GM13977 (cell line): ENCODE results near the gene OGA.

Source experiments
- DNase-seq: peaks from one replicate; pipeline ENCODE4 v3.0.0; 2012; ENCODE audit warnings: low spot score
- in situ Hi-C: fragments of 300-500 bp; cut with MboI; formaldehyde crosslinking; loops from one replicate; pipeline ENCODE4 v1.12.0; 2022; ENCODE audit warnings: low sequenced_read_pairs, low pct_unique_long_range_greater_than_20kb, mixed read lengths, inconsistent platforms; ENCODE audit not compliant: unreplicated experiment
- TF ChIP-seq, protein P1 (sequence below): IDR thresholded peaks from 2 replicates; pipeline ENCODE4 v1.5.1; 2012; ENCODE audit warnings: mild to moderate bottlenecking, control low read depth; ENCODE audit not compliant: insufficient read depth; ENCODE audit errors: extremely low read depth, missing control alignments

Gene OGA

DNA sequence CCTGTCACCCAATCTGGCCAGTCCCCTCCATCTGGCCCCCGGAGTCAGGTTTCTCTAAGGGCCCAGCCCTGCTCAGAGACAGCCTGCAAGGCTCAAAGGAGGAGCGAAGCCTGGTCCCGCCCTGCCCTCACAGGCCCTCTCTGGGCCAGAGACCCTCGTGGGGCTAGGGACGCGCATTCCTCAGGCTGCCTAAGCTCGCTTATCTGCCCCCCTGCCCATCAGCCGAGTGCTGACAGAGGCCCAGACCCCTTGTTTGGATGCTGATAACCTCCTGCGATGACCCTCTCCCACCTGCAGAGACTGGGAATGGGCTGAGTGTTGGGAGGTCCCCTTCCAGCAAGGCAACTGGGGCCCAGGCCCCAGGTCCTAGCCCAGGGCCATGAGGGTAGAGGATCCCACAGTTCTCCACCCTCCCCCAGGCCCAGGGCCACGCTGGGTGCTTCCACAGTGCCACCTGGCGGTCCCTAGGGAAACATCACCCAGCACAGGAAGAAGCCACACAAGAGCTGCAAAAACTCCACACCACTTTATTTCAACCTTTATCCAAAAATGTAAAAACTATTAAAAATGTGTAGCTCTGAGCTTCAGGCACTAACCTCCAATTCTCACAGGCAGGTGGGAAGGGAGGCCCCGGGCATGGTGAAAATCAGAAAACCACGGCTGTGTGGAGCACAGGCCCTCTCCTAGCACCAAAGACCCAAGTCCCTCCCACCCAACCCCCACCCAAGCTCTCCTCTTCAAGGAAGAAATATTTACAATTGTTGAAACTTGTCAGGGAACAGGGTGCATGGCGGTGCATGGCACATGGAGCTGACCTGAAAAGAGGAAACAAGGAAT lies 37.2 kb downstream of the OGA start:
- in situ Hi-C loops: loop anchor here (5.0 kb wide), 1 partner anchor 179 kb away; no protein-coding TSS in a partner anchor
- DNase-seq: peak; percentile 90
- TF ChIP-seq, protein P1, sequence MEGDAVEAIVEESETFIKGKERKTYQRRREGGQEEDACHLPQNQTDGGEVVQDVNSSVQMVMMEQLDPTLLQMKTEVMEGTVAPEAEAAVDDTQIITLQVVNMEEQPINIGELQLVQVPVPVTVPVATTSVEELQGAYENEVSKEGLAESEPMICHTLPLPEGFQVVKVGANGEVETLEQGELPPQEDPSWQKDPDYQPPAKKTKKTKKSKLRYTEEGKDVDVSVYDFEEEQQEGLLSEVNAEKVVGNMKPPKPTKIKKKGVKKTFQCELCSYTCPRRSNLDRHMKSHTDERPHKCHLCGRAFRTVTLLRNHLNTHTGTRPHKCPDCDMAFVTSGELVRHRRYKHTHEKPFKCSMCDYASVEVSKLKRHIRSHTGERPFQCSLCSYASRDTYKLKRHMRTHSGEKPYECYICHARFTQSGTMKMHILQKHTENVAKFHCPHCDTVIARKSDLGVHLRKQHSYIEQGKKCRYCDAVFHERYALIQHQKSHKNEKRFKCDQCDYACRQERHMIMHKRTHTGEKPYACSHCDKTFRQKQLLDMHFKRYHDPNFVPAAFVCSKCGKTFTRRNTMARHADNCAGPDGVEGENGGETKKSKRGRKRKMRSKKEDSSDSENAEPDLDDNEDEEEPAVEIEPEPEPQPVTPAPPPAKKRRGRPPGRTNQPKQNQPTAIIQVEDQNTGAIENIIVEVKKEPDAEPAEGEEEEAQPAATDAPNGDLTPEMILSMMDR: peak; percentile 95

- in situ Hi-C loops: loop anchor here (5.0 kb wide), 1 partner anchor 178 kb away; no protein-coding TSS in a partner anchor
- TF ChIP-seq, protein P1: no peak
- DNase-seq: peak; percentile 33
These were observed 37.9 kb downstream of the OGA start for GRCh38 chr10:101780187-101780817.

DNA sequence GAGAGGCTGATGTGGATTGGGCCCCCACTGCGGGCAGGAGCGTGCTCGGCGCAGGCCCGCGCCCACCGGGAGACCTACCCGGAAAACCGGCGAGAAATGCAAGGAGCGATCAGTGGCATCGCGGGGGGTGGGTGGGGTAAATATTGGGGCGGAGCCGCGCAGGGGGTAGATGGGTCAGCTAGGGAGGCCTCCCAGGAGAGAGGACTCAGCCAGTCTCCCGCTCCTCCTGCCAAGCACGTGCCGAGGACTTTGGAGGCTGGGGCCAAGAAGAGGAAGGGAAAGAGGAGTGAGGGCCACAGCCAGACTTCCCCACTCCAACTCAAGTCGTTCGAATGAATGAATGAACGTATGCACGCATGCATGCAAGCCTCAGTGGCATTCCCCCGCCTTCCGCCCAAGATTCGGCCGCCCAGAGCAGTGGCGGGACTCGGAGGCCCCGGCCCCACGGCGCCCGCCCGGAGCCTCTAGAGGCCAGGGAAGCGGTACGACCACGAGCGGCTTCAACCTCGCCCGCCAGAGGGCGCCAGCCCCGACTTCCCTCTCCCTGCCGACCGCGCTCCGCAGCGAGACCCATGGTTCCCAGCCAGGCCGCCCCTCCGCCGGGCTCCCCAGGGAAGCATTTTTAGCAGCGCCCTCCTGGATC lies 38.6 kb downstream of the OGA start:
- TF ChIP-seq, protein P1: peak; percentile 95
- in situ Hi-C loops: loop anchor here (5.0 kb wide), 1 partner anchor 177 kb away; no protein-coding TSS in a partner anchor
- DNase-seq: peak; percentile 91

- in situ Hi-C loops: no loop called here
- TF ChIP-seq, protein P1: no peak
- peak; percentile 74 for DNase-seq
These were observed 39.3 kb downstream of the OGA start for GRCh38 chr10:101778781-101779543.

- in situ Hi-C loops: no loop called here
- TF ChIP-seq, protein P1: no peak
- no peak for DNase-seq
These were observed 40.0 kb downstream of the OGA start for GRCh38 chr10:101778151-101778780.
